ENCODE measurements around the gene SLC17A8.
A peak's percentile ranks its signal among the peaks of the same experiment; 100 is the strongest.
"Not testable (repeated sequence)": the region's sequence is repeated elsewhere in the genome, so short reads cannot be mapped to it uniquely, and the experiment has no call there.

The SLC17A8 gene

GRCh38 chr12:100372853-100373640 lies 16.2 kb downstream of the SLC17A8 start:
- no peak for DNase-seq

DNA sequence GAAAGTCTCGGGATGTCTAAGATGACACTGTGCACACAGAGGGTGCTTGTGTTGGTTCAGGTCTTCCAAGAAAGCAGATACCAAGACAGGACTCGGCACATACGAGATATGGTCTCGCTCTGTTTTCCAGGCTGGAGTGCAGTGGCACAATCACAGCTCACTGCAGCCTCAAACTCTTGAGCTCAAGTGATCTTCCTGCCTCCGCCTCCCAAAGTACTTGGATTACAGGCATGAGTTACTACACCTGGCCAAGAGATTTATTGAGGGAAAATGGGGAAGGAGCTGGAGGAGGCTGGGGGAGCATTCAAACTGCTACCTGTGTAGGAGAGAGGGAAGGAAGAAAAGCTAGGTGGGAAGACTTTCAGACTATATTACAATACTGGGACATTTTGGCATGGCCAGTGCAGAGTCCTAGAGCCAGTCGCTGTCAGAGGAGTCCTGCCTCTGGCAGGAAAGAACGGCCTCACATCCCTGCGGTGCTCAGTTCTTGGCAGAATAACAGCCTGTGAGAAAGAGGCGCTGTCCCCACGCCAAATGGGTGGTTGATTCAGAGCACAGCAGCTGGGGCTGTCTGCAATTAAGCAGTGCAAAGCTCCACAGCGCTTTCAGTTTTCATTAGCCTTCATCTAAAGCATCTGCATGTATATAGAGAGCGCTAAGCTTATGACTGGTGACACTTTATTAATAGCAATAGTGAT lies 18.3 kb downstream of the SLC17A8 start:
- DNase-seq = no peak

GRCh38 chr12:100376161-100376560 lies 19.3 kb downstream of the SLC17A8 start:
- no peak for DNase-seq

DNA sequence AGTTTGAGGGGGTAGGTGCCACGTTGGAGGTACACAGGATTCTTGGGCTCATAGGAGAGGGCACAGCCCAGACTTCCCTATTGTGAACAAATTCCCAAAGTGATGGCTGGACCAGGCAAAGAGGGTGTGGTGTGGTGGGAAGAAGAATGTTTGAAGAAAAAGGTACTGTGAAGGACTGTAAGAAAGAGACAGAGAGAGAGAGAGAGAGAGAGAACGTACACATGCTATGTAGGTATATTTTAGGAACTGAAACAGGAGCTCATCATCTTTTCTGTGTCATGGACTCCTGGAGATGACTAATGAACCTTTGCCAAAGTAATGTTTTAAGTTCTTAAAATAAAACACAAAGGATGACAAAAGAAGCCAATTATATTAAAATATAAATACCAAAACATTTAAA lies 24.5 kb downstream of the SLC17A8 start:
- no peak for DNase-seq

- no peak for DNase-seq
Observed at GRCh38 chr12:100382338-100382737, 25.5 kb downstream of the SLC17A8 start.

DNA sequence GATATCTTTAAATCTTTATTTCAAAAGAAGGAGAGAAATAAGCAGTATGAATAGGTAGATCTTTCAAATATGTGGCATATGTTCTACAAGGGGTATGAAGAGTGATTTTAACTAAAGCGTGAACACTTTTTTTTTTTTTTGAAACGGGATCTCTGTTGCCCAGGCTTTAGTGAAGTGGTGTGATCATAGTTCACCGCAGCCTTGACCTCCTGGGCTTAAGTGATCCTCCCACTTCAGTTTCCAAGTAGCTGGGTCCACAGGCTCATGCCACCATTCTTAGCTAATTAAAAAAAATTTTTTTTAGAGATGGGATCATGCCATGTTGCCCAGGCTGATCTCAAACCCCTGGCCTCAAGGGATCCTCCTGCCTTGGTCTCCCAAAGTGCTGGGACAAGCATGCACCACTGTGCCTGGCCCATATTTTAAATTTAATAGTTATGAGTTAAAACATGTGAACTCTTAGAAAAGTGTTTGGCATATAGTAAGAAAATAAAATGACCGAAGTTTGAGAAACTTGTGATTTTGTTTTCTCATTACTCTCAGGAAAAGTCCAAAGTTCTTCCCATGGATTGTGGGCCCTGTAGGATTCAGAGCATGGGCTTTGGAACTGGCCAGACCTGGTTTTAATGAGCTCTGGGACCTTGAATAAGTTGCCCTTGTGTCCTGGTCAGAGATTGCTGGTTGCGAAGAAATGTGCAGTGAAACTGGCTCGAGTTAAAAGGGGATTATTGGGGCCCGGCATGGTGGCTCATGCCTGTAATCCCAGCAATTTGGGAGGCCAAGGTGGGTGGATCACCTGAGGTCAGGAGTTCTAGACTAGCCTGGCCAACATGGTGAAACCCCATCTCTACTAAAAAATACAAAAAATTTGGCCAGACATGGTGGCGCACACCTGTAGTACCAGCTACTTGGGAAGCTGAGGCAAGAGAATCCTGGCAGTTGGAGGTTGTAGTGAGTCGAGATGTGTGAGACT lies 27.0 kb downstream of the SLC17A8 start:
- no peak for DNase-seq

DNA sequence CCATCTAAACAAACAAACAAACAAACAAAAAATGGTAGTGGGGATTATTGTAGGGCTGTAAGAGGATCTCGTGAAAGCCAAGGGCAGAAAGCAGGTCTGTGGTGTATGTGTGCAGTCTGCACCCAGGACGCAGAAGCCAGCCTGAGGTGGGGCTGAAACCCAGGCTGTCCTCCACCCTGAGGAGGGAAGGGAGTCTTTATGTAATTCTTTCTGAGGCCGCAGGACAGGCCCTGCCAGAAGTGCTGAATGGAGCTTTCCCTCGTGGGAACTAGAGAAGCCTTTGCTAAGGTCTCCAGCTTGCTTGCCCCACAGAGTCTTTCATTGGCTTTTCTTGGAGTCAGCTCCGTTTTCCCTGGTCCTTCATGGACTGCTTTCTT lies 27.7 kb downstream of the SLC17A8 start:
- no peak for DNase-seq

- no peak for DNase-seq
Observed at GRCh38 chr12:100388382-100388781, 31.5 kb downstream of the SLC17A8 start.

GRCh38 chr12:100391856-100392255 lies 35.0 kb downstream of the SLC17A8 start:
- no peak for DNase-seq

DNA sequence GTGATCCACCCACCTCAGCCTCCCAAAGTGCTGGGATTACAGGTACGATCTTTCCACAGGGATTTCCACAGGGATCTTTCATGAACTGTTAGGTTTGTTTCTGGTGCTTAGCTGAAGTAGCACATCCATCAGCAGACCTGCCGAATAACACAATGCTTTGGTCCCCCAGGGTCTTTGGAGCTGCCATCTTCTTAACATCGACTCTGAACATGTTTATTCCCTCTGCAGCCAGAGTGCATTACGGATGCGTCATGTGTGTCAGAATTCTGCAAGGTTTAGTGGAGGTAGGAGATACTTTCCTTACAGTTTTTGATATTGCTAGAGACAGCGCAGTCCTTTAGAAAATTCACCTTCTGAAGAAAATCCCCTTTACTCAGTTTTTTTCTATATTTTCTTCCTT lies 36.3 kb downstream of the SLC17A8 start:
- no peak for DNase-seq

GRCh38 chr12:100395811-100396210 lies 38.9 kb downstream of the SLC17A8 start:
- DNase-seq = no peak

DNA sequence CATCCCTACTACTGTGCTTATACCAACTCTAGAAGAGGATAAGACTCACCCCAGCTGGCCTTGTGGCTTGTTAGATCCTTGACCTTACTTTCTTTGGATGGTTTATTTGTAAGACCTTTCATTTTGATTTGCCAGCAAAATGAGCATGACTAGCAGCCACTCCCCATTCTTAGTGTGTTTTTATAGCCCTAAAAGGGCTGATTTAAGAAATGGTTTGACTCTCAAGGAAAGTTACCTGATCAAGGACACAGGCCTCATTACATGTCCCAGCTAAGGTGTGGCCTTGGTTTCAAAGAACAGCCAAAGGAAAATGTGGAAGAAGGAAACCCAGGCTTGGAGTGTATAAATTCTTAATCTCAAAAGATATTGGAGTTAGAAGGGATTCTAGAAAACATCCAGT lies 41.4 kb downstream of the SLC17A8 start:
- DNase-seq = no peak

- no peak for DNase-seq
Observed at GRCh38 chr12:100399095-100399494, 42.2 kb downstream of the SLC17A8 start.

- no peak for DNase-seq
Observed at GRCh38 chr12:100401660-100402059, 44.8 kb downstream of the SLC17A8 start.

DNA sequence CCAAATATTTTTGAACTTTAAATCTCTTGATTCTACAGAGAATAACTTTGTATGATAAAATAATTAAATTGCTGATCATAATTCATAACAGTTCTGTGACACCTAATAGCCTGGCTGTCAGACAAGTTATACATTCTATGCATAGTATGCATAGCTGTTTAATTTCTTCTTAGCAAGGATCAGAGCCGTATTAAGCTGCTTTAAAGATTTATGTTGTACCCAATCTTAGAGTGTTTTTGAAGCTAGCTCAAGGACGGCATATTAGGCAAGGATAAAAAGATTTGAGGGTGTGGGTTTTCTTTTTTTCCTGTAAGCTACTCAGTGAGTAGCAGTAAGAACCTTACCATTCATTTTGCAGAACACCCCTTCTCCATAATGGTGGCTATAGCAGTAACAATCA lies 45.9 kb downstream of the SLC17A8 start:
- DNase-seq = no peak

DNA sequence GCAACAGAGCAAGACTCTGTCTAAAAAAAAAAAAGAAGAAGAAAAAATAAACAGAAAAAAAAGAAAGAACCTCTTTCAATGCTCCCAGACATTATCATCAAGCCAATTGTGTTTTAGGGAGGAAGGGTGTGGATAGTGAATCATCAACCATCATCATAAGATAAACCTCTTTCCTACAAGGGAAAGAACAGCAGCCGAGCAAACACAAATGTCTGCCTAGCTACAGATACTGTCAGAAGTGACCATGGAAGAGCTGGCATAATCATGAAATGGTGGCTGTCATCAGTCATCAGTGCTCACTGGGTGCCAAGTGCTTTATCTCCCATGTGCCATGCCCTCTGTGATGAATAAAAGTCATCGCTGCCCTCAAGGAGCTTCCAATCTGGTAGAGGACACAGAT lies 46.6 kb downstream of the SLC17A8 start:
- no peak for DNase-seq

GRCh38 chr12:100404769-100405407 lies 48.0 kb downstream of the SLC17A8 start:
- no peak for DNase-seq

DNA sequence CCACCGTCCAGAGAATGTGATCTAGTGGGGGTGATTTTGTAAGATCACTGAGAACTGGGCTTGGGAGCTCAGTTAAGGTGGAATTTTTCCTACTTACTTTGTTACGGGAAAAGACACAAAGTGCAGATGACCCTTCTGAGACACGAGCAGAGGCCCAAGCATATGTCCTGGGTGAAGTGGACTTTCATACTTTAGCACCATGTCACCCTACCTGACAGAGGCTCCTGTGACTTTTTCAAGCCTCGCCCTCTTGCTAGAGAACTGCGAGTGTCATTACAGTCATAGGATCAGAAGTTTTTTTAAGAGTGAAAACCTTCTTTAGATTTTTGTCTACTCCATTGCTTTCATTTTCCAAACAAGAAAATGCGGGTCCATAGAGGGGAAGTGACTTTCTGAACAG lies 56.1 kb downstream of the SLC17A8 start:
- DNase-seq = no peak

DNA sequence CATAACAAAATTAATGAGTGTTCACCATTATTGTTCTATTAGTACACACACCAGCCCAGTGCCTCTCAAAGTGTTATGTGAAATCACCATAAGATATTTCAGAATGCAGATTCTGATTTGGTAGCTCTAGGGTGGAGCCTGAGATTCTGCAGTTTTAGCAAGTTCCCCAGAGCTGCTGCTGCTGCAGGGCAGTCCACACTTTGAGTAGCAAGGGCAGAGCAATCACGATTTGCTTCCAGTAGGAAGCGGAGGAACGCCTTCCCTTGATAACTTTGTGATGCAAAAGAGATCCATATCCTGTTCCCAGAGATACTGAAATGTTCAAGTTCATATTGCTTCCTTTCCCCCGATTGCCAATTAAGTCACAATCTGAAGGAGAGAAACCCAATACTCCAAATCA lies 57.9 kb downstream of the SLC17A8 start:
- no peak for DNase-seq

GRCh38 chr12:100422646-100423045 lies 65.8 kb downstream of the SLC17A8 start:
- DNase-seq = no peak

- peak; percentile 94 for DNase-seq
Observed at GRCh38 chr12:100426145-100426544, 69.3 kb downstream of the SLC17A8 start.

- no peak for DNase-seq
Observed at GRCh38 chr12:100427078-100427477, 70.2 kb downstream of the SLC17A8 start.

DNA sequence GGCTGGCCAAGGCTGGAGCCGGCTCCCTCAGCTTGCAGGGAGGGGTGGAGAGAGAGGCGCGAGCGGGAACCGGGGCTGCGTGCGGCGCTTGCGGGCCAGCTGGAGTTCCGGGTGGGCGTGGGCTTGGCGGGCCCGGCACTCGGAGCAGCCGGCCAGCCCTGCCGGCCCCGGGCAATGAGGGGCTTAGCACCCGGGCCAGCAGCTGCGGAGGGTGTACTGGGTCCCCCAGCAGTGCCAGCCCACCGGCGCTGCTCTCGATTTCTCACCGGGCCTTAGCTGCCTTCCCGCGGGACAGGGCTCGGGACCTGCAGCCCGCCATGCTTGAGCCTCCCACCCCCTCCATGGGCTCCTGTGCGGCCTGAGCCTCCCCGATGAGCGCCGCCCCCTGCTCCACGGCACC lies 73.4 kb downstream of the SLC17A8 start:
- not testable (repeated sequence) for DNase-seq

Measured in NCI-H526 treated with DMSO at 0.1 percent for 48 hours (cell line).